NT2/D1 (cell line): ENCODE data around the gene PI4KB.

ENCODE experiments used
- DNase-seq: peaks from one replicate; pipeline ENCODE4 v3.0.0-alpha.2; 2011; ENCODE audit warnings: low read depth, low spot score
- H3K27me3 ChIP-seq: 2 replicates; pipeline ENCODE4 v1.6.0; 2011; ENCODE audit warnings: mild to moderate bottlenecking; ENCODE audit not compliant: insufficient read length, insufficient read depth
- H3K36me3 ChIP-seq: 2 replicates; pipeline ENCODE4 v1.6.1; 2011; ENCODE audit warnings: mild to moderate bottlenecking, low read length, mixed read lengths; ENCODE audit not compliant: insufficient read depth, insufficient read length
- H3K4me1 ChIP-seq: 2 replicates; pipeline ENCODE4 v1.5.1; 2011; ENCODE audit not compliant: insufficient read depth, insufficient read length
- H3K4me3 ChIP-seq: 2 replicates; pipeline ENCODE4 v1.5.1; 2011; ENCODE audit warnings: low read depth; ENCODE audit not compliant: insufficient read length
- H3K9ac ChIP-seq: 2 replicates; pipeline ENCODE4 v1.6.0; 2011; ENCODE audit warnings: low read depth; ENCODE audit not compliant: insufficient read length
- H3K9me3 ChIP-seq: 2 replicates; pipeline ENCODE4 v1.5.1; 2011; ENCODE audit warnings: mild to moderate bottlenecking, low read length; ENCODE audit not compliant: insufficient read depth
- SUZ12 ChIP-seq: IDR thresholded peaks from 2 replicates; pipeline ENCODE4 v1.6.1; 2011; ENCODE audit not compliant: insufficient read length, insufficient read depth; ENCODE audit errors: extremely low read depth
- YY1 ChIP-seq: IDR thresholded peaks from 2 replicates; pipeline ENCODE4 v1.6.1; 2011; ENCODE audit not compliant: insufficient read length, insufficient read depth
- ZNF274 ChIP-seq: IDR thresholded peaks from 2 replicates; pipeline ENCODE4 v1.6.1; 2011; ENCODE audit warnings: mild to moderate bottlenecking, low read depth, low read length

Gene PI4KB

GRCh38 chr1:151287341-151287699, 39.9 kb downstream of the PI4KB start:
- H3K4me1 ChIP-seq = peaks cover 38% of the 10 kb centered on the region
- H3K27me3 ChIP-seq = no peaks in the 10 kb centered on the region
- no peak overlapping the region for H3K4me3 ChIP-seq
- H3K9me3 ChIP-seq = no peaks in the 10 kb centered on the region
- H3K36me3 ChIP-seq = peaks cover 77% of the 10 kb centered on the region
- no peak overlapping the region for H3K9ac ChIP-seq
- no peak for DNase-seq
- TF ChIP-seq YY1 (no peak), SUZ12 (no peak), ZNF274 (no peak)

GRCh38 chr1:151286619-151287340, 40.4 kb downstream of the PI4KB start:
- H3K4me3 ChIP-seq = no peak overlapping the region
- no peaks in the 10 kb centered on the region for H3K9me3 ChIP-seq
- DNase-seq = no peak
- no peaks in the 10 kb centered on the region for H3K27me3 ChIP-seq
- H3K4me1 ChIP-seq = peaks cover 38% of the 10 kb centered on the region
- H3K36me3 ChIP-seq = peaks cover 72% of the 10 kb centered on the region
- no peak overlapping the region for H3K9ac ChIP-seq
- TF ChIP-seq ZNF274 (no peak), SUZ12 (no peak), YY1 (no peak)

GRCh38 chr1:151284013-151284577, 43.1 kb downstream of the PI4KB start:
- Histone ChIP-seq H3K9me3 (no peaks in the 10 kb centered on the region), H3K27me3 (no peaks in the 10 kb centered on the region), H3K9ac (peak overlapping the region; percentile 96), H3K36me3 (peaks cover 48% of the 10 kb centered on the region), H3K4me3 (no peak overlapping the region), H3K4me1 (peaks cover 24% of the 10 kb centered on the region)
- no peak for DNase-seq
- no peak for TF ChIP-seq YY1
- no peak for TF ChIP-seq SUZ12
- no peak for TF ChIP-seq ZNF274

- Histone ChIP-seq H3K36me3 (peaks cover 38% of the 10 kb centered on the region), H3K4me3 (peak overlapping the region; percentile 94), H3K9me3 (no peaks in the 10 kb centered on the region), H3K27me3 (no peaks in the 10 kb centered on the region), H3K4me1 (peaks cover 21% of the 10 kb centered on the region), H3K9ac (peak overlapping the region; percentile 96)
- TF ChIP-seq ZNF274 (no peak), SUZ12 (no peak), YY1 (no peak)
- no peak for DNase-seq
Measured at GRCh38 chr1:151282883-151283725, 44.1 kb downstream of the PI4KB start.

GRCh38 chr1:151281969-151282882, 45.0 kb downstream of the PI4KB start, which contains the start of gene ZNF687:
TSS of gene ZNF687 (plus strand) at chr1:151282299. CDS start at chr1:151286292, 3,993 bp downstream.
- TF ChIP-seq YY1 = no peak
- TF ChIP-seq ZNF274 = no peak
- no peak for TF ChIP-seq SUZ12
- peaks cover 16% of the 10 kb centered on the region for H3K4me1 ChIP-seq
- H3K27me3 ChIP-seq = no peaks in the 10 kb centered on the region
- peak within 1 kb of the TSS; percentile 96 for H3K9ac ChIP-seq
- peaks cover 29% of the 10 kb centered on the region for H3K36me3 ChIP-seq
- peak within 1 kb of the TSS; percentile 94 for H3K4me3 ChIP-seq
- H3K9me3 ChIP-seq = no peaks in the 10 kb centered on the region
- DNase-seq = peak; percentile 100

- Histone ChIP-seq H3K4me3 (peak overlapping the region; percentile 94), H3K9me3 (no peaks in the 10 kb centered on the region), H3K36me3 (peaks cover 21% of the 10 kb centered on the region), H3K9ac (peak overlapping the region; percentile 90), H3K27me3 (no peaks in the 10 kb centered on the region), H3K4me1 (peaks cover 13% of the 10 kb centered on the region)
- TF ChIP-seq SUZ12 (no peak), ZNF274 (no peak), YY1 (no peak)
- DNase-seq = peak; percentile 98
Measured at GRCh38 chr1:151281225-151281968, 45.8 kb downstream of the PI4KB start.
